WTC11 (cell line): ENCODE data around the gene ZNF888. TPM values are rescaled to one million over a fixed set of nuclear protein-coding genes. Genes with fewer than 3 reads are reported as not detected.

Experiments
- ATAC-seq: fragments of 200-7000 bp; cut with Tn5 transposase; 2 replicates; pipeline ENCODE4 v1.10.0; 2021; ENCODE audit warnings: mild to moderate bottlenecking, moderate library complexity
- CTCF ChIA-PET: fragments of 300-600 bp; sonication (Branson Sonifier 250); formaldehyde crosslinking; loops from one replicate; lab custom pipeline; 2021; ENCODE audit warnings: antibody characterized with exemption; lab: Charles Lee
- POLR2A ChIA-PET: fragments of 350-600 bp; sonication (Branson Sonifier 250); formaldehyde crosslinking; loops from one replicate; lab custom pipeline; 2021; ENCODE audit warnings: antibody characterized with exemption; lab: Charles Lee
- DNase-seq: peaks from one replicate; pipeline ENCODE4 v3.0.0; 2021; ENCODE audit warnings: low spot score
- H3K27ac Mint-ChIP-seq: 2 replicates; pipeline ENCODE4 v1.8.0; 2021; ENCODE audit warnings: mixed read lengths
- H3K27me3 Mint-ChIP-seq: 2 replicates; pipeline ENCODE4 v1.8.0; 2021; ENCODE audit warnings: low read depth, mild to moderate bottlenecking, moderate library complexity, mixed read lengths
- H3K36me3 Mint-ChIP-seq: 2 replicates; pipeline ENCODE4 v1.8.0; 2021; ENCODE audit warnings: mixed read lengths
- H3K4me1 Mint-ChIP-seq: 2 replicates; pipeline ENCODE4 v1.8.0; 2022; ENCODE audit warnings: mixed read lengths
- H3K4me3 Mint-ChIP-seq: 2 replicates; pipeline ENCODE4 v1.8.0; 2021; ENCODE audit warnings: mild to moderate bottlenecking, moderate library complexity, mixed read lengths
- H3K9me3 Mint-ChIP-seq: 2 replicates; pipeline ENCODE4 v1.8.0; 2021; ENCODE audit warnings: mixed read lengths
- CBFB ChIP-seq: sonication (generic); formaldehyde crosslinking; IDR thresholded peaks from 2 replicates; pipeline ENCODE4 v1.8.1; 2022; ENCODE audit warnings: mild to moderate bottlenecking, low read depth, missing genetic modification reagents
- CREB1 ChIP-seq: sonication (generic); formaldehyde crosslinking; IDR thresholded peaks from 2 replicates; pipeline ENCODE4 v1.8.0; 2023; ENCODE audit warnings: mild to moderate bottlenecking, missing genetic modification reagents
- CREM ChIP-seq: sonication (generic); formaldehyde crosslinking; IDR thresholded peaks from 2 replicates; pipeline ENCODE4 v1.8.1; 2022; ENCODE audit warnings: mild to moderate bottlenecking, missing genetic modification reagents, moderate library complexity
- JUN ChIP-seq: sonication (generic); formaldehyde crosslinking; IDR thresholded peaks from 2 replicates; pipeline ENCODE4 v1.8.0; 2023; ENCODE audit warnings: mild to moderate bottlenecking, missing genetic modification reagents
- NFE2L1 ChIP-seq: sonication (generic); formaldehyde crosslinking; IDR thresholded peaks from 2 replicates; pipeline ENCODE4 v1.8.1; 2023; ENCODE audit warnings: missing genetic modification reagents
- PRRX2 ChIP-seq: fragments of 250-450 bp; sonication (Bioruptor Pico); IDR thresholded peaks from 2 replicates; pipeline ENCODE4 v1.8.0; 2021; ENCODE audit warnings: mild to moderate bottlenecking
- RELA ChIP-seq: sonication (generic); formaldehyde crosslinking; IDR thresholded peaks from 2 replicates; pipeline ENCODE4 v1.8.1; 2022; ENCODE audit warnings: missing genetic modification reagents, mild to moderate bottlenecking, borderline replicate concordance
- TP53 ChIP-seq: sonication (generic); formaldehyde crosslinking; IDR thresholded peaks from 2 replicates; pipeline ENCODE4 v1.8.1; 2023; ENCODE audit warnings: mild to moderate bottlenecking, missing genetic modification reagents
- ZBTB21 ChIP-seq: sonication (generic); formaldehyde crosslinking; IDR thresholded peaks from 2 replicates; pipeline ENCODE4 v1.8.1; 2023; ENCODE audit warnings: mild to moderate bottlenecking, missing genetic modification reagents, borderline replicate concordance
- ZNF121 ChIP-seq: sonication (generic); formaldehyde crosslinking; IDR thresholded peaks from 2 replicates; pipeline ENCODE4 v1.8.0; 2023; ENCODE audit warnings: missing genetic modification reagents
- ZNF219 ChIP-seq: sonication (generic); formaldehyde crosslinking; IDR thresholded peaks from 2 replicates; pipeline ENCODE4 v1.8.0; 2023; ENCODE audit warnings: missing genetic modification reagents, mild to moderate bottlenecking, borderline replicate concordance
- ZNF416 ChIP-seq: fragments of 250-450 bp; sonication (Bioruptor Pico); IDR thresholded peaks from 2 replicates; pipeline ENCODE4 v1.9.0; 2021; ENCODE audit warnings: mild to moderate bottlenecking, inconsistent platforms
- ZNF671 ChIP-seq: fragments of 250-450 bp; sonication (Bioruptor Pico); IDR thresholded peaks from 2 replicates; pipeline ENCODE4 v1.8.0; 2021; ENCODE audit warnings: mild to moderate bottlenecking
- total RNA-seq: library from RNA; stranded (reverse); gene quantifications from 3 replicates; pipeline ENCODE4 v1.2.3, GENCODE V29; 2021
- TF ChIP-seq, protein P1 (sequence below): sonication (generic); formaldehyde crosslinking; IDR thresholded peaks from 2 replicates; pipeline ENCODE4 v1.8.0; 2022; ENCODE audit warnings: mild to moderate bottlenecking, missing genetic modification reagents
- TF ChIP-seq, protein P2 (sequence below): fragments of 250-450 bp; sonication (Bioruptor Pico); IDR thresholded peaks from 2 replicates; pipeline ENCODE4 v1.9.0; 2021; ENCODE audit warnings: mild to moderate bottlenecking, borderline replicate concordance
- TF ChIP-seq, protein P3 (sequence below): sonication (generic); formaldehyde crosslinking; IDR thresholded peaks from 2 replicates; pipeline ENCODE4 v1.8.0; 2022; ENCODE audit warnings: mild to moderate bottlenecking, missing genetic modification reagents
- TF ChIP-seq, protein P4 (sequence below): sonication (generic); formaldehyde crosslinking; IDR thresholded peaks from 2 replicates; pipeline ENCODE4 v1.8.1; 2023; ENCODE audit warnings: mild to moderate bottlenecking, missing genetic modification reagents
- TF ChIP-seq, protein P5 (sequence below): fragments of 250-450 bp; sonication (Bioruptor Pico); IDR thresholded peaks from 2 replicates; pipeline ENCODE4 v1.9.0; 2021; ENCODE audit warnings: mild to moderate bottlenecking
- TF ChIP-seq, protein P6 (sequence below): sonication (generic); formaldehyde crosslinking; IDR thresholded peaks from 2 replicates; pipeline ENCODE4 v1.8.0; 2023; ENCODE audit warnings: mild to moderate bottlenecking, missing genetic modification reagents

ZNF888 gene
- total RNA-seq, 1 experiment from 2014 or later: 9.8 TPM

DNA sequence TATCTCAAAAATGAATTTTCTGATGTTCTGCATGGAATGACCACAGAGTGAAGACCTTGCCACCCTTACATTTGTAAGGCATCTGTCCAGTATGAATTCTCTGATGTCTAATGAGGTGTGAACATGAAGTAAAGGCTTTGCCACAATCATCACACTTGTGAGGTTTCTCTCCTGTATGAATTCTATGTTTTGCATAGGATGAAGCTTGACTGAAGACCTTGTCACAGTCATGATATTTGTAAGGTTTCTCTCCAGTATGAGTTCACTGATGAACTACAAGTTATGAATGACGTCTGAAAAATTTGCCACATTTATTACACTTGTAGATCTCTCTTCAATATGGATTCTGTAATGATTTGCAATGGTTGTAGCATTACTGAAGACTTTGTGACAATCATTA is 26.2 kb upstream of the ZNF888 start:
- POLR2A ChIA-PET: no interaction called here
- H3K4me1 Mint-ChIP-seq: peaks cover 22% of the 10 kb centered on the region
- no peak overlapping the region for H3K4me3 Mint-ChIP-seq
- peaks cover 54% of the 10 kb centered on the region for H3K36me3 Mint-ChIP-seq
- CTCF ChIA-PET: no interaction called here
- ATAC-seq (no peak), DNase-seq (no peak)
- H3K27me3 Mint-ChIP-seq: no peaks in the 10 kb centered on the region; the same call in 1 of the 2 replicates
- H3K9me3 Mint-ChIP-seq: peaks cover 40% of the 10 kb centered on the region
- TF ChIP-seq, protein P1, sequence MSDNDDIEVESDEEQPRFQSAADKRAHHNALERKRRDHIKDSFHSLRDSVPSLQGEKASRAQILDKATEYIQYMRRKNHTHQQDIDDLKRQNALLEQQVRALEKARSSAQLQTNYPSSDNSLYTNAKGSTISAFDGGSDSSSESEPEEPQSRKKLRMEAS (CRISPR knock-in tag): no peak
- H3K27ac Mint-ChIP-seq: no peak overlapping the region

DNA sequence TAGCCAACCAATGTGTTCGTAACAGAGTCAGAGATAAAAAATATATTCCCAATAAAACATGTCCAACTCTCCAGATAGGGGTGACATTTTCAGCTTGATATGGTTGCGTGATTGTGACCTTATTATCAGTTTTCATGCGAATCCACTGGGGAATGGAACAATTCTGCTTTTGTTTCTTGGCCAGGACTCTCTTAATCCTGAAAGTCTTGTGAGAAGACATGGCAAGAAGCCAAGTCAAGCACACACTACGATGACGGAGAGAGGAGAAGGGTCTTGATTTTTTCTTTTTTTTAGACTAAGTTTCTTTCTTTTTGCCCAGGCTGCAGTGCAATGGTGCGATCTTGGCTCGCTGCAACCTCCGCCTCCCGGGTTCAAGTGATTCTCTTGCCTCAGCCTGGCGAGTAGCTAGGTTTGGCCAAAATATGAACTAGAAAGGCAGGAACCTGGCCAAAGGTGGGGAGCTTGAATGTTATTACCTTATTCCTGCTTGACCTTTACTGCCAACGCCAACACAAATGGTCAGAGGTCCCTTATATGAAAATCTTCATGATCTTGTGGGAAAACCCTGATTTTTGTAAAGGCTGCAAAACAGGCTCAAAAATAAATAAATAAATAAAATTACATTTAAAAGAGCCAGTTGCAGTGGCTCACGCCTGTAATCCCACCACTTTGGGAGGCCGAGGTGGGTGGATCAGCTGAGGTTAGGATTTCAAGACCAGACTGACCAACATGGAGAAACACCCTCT is 25.0 kb upstream of the ZNF888 start:
- H3K4me3 Mint-ChIP-seq: no peak overlapping the region
- ChIA-PET POLR2A (interaction anchor here (0.7 kb wide), 1 partner anchor 9 kb away, joined by 3 read pairs; no protein-coding TSS in a partner anchor), CTCF (no interaction called here)
- H3K27me3 Mint-ChIP-seq: no peaks in the 10 kb centered on the region; the same call in 1 of the 2 replicates
- peaks cover 50% of the 10 kb centered on the region for H3K36me3 Mint-ChIP-seq
- H3K9me3 Mint-ChIP-seq: peaks cover 40% of the 10 kb centered on the region
- no peak for ATAC-seq
- no peak overlapping the region for H3K27ac Mint-ChIP-seq
- TF ChIP-seq TP53 (CRISPR knock-in tag) (no peak), PRRX2 (CRISPR knock-in tag) (no peak), RELA (CRISPR knock-in tag) (no peak), ZNF121 (CRISPR knock-in tag) (no peak), CREB1 (no peak), NFE2L1 (CRISPR knock-in tag) (no peak), CBFB (CRISPR knock-in tag) (no peak), ZNF671 (CRISPR knock-in tag) (no peak), ZBTB21 (no peak), ZNF219 (no peak), ZNF416 (no peak), CREM (CRISPR knock-in tag) (no peak), JUN (CRISPR knock-in tag) (no peak)
- TF ChIP-seq, protein P2, sequence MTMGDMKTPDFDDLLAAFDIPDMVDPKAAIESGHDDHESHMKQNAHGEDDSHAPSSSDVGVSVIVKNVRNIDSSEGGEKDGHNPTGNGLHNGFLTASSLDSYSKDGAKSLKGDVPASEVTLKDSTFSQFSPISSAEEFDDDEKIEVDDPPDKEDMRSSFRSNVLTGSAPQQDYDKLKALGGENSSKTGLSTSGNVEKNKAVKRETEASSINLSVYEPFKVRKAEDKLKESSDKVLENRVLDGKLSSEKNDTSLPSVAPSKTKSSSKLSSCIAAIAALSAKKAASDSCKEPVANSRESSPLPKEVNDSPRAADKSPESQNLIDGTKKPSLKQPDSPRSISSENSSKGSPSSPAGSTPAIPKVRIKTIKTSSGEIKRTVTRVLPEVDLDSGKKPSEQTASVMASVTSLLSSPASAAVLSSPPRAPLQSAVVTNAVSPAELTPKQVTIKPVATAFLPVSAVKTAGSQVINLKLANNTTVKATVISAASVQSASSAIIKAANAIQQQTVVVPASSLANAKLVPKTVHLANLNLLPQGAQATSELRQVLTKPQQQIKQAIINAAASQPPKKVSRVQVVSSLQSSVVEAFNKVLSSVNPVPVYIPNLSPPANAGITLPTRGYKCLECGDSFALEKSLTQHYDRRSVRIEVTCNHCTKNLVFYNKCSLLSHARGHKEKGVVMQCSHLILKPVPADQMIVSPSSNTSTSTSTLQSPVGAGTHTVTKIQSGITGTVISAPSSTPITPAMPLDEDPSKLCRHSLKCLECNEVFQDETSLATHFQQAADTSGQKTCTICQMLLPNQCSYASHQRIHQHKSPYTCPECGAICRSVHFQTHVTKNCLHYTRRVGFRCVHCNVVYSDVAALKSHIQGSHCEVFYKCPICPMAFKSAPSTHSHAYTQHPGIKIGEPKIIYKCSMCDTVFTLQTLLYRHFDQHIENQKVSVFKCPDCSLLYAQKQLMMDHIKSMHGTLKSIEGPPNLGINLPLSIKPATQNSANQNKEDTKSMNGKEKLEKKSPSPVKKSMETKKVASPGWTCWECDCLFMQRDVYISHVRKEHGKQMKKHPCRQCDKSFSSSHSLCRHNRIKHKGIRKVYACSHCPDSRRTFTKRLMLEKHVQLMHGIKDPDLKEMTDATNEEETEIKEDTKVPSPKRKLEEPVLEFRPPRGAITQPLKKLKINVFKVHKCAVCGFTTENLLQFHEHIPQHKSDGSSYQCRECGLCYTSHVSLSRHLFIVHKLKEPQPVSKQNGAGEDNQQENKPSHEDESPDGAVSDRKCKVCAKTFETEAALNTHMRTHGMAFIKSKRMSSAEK: no peak
- TF ChIP-seq, protein P3, sequence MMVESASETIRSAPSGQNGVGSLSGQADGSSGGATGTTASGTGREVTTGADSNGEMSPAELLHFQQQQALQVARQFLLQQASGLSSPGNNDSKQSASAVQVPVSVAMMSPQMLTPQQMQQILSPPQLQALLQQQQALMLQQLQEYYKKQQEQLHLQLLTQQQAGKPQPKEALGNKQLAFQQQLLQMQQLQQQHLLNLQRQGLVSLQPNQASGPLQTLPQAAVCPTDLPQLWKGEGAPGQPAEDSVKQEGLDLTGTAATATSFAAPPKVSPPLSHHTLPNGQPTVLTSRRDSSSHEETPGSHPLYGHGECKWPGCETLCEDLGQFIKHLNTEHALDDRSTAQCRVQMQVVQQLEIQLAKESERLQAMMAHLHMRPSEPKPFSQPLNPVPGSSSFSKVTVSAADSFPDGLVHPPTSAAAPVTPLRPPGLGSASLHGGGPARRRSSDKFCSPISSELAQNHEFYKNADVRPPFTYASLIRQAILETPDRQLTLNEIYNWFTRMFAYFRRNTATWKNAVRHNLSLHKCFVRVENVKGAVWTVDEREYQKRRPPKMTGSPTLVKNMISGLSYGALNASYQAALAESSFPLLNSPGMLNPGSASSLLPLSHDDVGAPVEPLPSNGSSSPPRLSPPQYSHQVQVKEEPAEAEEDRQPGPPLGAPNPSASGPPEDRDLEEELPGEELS (CRISPR knock-in tag): no peak
- TF ChIP-seq, protein P4, sequence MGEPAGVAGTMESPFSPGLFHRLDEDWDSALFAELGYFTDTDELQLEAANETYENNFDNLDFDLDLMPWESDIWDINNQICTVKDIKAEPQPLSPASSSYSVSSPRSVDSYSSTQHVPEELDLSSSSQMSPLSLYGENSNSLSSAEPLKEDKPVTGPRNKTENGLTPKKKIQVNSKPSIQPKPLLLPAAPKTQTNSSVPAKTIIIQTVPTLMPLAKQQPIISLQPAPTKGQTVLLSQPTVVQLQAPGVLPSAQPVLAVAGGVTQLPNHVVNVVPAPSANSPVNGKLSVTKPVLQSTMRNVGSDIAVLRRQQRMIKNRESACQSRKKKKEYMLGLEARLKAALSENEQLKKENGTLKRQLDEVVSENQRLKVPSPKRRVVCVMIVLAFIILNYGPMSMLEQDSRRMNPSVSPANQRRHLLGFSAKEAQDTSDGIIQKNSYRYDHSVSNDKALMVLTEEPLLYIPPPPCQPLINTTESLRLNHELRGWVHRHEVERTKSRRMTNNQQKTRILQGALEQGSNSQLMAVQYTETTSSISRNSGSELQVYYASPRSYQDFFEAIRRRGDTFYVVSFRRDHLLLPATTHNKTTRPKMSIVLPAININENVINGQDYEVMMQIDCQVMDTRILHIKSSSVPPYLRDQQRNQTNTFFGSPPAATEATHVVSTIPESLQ (CRISPR knock-in tag): no peak
- TF ChIP-seq, protein P5, sequence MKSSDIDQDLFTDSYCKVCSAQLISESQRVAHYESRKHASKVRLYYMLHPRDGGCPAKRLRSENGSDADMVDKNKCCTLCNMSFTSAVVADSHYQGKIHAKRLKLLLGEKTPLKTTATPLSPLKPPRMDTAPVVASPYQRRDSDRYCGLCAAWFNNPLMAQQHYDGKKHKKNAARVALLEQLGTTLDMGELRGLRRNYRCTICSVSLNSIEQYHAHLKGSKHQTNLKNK (CRISPR knock-in tag): no peak
- TF ChIP-seq, protein P6, sequence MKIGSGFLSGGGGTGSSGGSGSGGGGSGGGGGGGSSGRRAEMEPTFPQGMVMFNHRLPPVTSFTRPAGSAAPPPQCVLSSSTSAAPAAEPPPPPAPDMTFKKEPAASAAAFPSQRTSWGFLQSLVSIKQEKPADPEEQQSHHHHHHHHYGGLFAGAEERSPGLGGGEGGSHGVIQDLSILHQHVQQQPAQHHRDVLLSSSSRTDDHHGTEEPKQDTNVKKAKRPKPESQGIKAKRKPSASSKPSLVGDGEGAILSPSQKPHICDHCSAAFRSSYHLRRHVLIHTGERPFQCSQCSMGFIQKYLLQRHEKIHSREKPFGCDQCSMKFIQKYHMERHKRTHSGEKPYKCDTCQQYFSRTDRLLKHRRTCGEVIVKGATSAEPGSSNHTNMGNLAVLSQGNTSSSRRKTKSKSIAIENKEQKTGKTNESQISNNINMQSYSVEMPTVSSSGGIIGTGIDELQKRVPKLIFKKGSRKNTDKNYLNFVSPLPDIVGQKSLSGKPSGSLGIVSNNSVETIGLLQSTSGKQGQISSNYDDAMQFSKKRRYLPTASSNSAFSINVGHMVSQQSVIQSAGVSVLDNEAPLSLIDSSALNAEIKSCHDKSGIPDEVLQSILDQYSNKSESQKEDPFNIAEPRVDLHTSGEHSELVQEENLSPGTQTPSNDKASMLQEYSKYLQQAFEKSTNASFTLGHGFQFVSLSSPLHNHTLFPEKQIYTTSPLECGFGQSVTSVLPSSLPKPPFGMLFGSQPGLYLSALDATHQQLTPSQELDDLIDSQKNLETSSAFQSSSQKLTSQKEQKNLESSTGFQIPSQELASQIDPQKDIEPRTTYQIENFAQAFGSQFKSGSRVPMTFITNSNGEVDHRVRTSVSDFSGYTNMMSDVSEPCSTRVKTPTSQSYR (CRISPR knock-in tag): no peak
- no peak for DNase-seq
- H3K4me1 Mint-ChIP-seq: peaks cover 34% of the 10 kb centered on the region
